GM19238 (cell line): ENCODE results near the gene ELMO1.

Experiments
- DNase-seq: peaks from one replicate; pipeline ENCODE4 v3.0.0; 2011; ENCODE audit warnings: low spot score; ENCODE audit not compliant: insufficient read length

The ELMO1 gene

GRCh38 chr7:37196676-37197075 is 252.0 kb downstream of the ELMO1 start:
- DNase-seq: no peak

- no peak for DNase-seq
These were observed 253.3 kb downstream of the ELMO1 start for GRCh38 chr7:37195388-37195787.

- DNase-seq: no peak
These were observed 253.7 kb downstream of the ELMO1 start for GRCh38 chr7:37194943-37195342.

GRCh38 chr7:37193775-37194135 is 254.9 kb downstream of the ELMO1 start:
- no peak for DNase-seq

- no peak for DNase-seq
These were observed 255.4 kb downstream of the ELMO1 start for GRCh38 chr7:37193087-37193774.

GRCh38 chr7:37191797-37192196 is 256.9 kb downstream of the ELMO1 start:
- no peak for DNase-seq

GRCh38 chr7:37187179-37187578 is 261.5 kb downstream of the ELMO1 start:
- DNase-seq: no peak

- no peak for DNase-seq
These were observed 261.9 kb downstream of the ELMO1 start for GRCh38 chr7:37186753-37187152.

GRCh38 chr7:37181550-37181932 is 267.1 kb downstream of the ELMO1 start:
- no peak for DNase-seq

GRCh38 chr7:37180828-37181549 is 267.7 kb downstream of the ELMO1 start:
- DNase-seq: no peak

- DNase-seq: no peak
These were observed 272.6 kb downstream of the ELMO1 start for GRCh38 chr7:37176079-37176478.

GRCh38 chr7:37174460-37174859 is 274.2 kb downstream of the ELMO1 start:
- DNase-seq: no peak

GRCh38 chr7:37173670-37174069 is 275.0 kb downstream of the ELMO1 start:
- no peak for DNase-seq

- DNase-seq: no peak
These were observed 286.6 kb downstream of the ELMO1 start for GRCh38 chr7:37162106-37162505.

- DNase-seq: no peak
These were observed 288.0 kb downstream of the ELMO1 start for GRCh38 chr7:37160656-37161055.

- no peak for DNase-seq
These were observed 295.3 kb downstream of the ELMO1 start for GRCh38 chr7:37153376-37153775.

- DNase-seq: no peak
These were observed 296.8 kb downstream of the ELMO1 start for GRCh38 chr7:37151741-37152413.

- DNase-seq: no peak
These were observed 297.8 kb downstream of the ELMO1 start for GRCh38 chr7:37150856-37151255.

- DNase-seq: no peak
These were observed 298.5 kb downstream of the ELMO1 start for GRCh38 chr7:37150180-37150579.

- DNase-seq: no peak
These were observed 298.9 kb downstream of the ELMO1 start for GRCh38 chr7:37149773-37150124.

- no peak for DNase-seq
These were observed 299.5 kb downstream of the ELMO1 start for GRCh38 chr7:37149051-37149772.

GRCh38 chr7:37145682-37146081 is 303.0 kb downstream of the ELMO1 start:
- no peak for DNase-seq
